ENCODE data around the gene ZNF438. TPM values are rescaled to one million over a fixed set of nuclear protein-coding genes. Genes with fewer than 3 reads are reported as not detected.

The ZNF438 gene
- total RNA-seq, 1 experiment from 2014 or later = 2.0 TPM

DNA sequence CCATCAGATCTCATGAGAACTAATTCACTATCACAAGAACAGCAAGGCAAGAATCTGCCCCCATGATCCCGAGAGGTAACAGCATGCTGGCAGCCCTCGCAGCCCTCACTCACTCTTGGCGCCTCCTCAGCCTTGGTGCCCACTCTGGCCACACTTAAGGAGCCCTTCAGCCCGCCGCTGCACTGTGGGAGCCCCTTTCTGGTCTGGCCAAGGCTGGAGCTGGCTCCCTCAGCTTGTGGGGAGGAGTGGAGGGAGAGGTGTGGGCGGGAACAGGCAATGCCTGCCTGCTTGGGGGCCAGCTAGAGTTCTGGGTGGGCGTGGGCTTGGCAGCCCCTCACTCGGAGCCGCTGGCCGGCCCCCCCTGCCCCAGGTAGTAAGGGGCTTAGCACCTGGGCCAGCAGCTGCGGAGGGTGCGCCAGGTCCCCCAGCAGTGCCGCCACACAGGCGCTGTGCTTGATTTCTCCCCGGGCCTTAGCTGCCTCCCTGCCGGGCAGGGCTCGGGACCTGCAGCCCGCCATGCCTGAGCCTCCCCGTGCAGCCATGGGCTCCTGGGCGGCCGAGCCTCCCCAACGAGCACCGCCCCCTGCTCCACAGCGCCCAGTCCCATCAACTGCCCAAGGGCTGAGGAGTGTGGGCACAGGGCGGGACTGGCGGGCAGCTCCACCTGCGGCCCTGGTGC lies 24.0 kb upstream of the ZNF438 start:
- intact Hi-C loops (cut with micrococcal nuclease; ENCODE audit: unreplicated experiment) (no loop called here), in situ Hi-C loops (cut with HindIII; ENCODE audit: low pct_unique_long_range_greater_than_20kb, low sequenced_read_pairs) (no loop called here)
- Histone ChIP-seq H3K4me3 (ENCODE audit: low read depth in 2 of 2, low read length in 2 of 2) (no peak overlapping the region), H3K27ac (ENCODE audit: low read length) (no peak overlapping the region), H3K9me3 (ENCODE audit: control insufficient read depth, insufficient read depth, low read depth, low read length) (peaks cover 7% of the 10 kb centered on the region; the same call in 1 of the 2 replicates), H3K27me3 (ENCODE audit: control insufficient read depth, insufficient read depth, low read length) (no peaks in the 10 kb centered on the region), H3K4me1 (ENCODE audit: control insufficient read depth, insufficient read depth, low read length) (no peaks in the 10 kb centered on the region), H3K36me3 (ENCODE audit: control insufficient read depth, insufficient read depth, low read length) (no peaks in the 10 kb centered on the region)
- DNase-seq (ENCODE audit: low read depth, low spot score) (no peak), ATAC-seq (no peak)
- BruUV-seq (replicated peaks) = no TSS peak
- TF ChIP-seq POLR2AphosphoS5 (IDR thresholded peaks at IDR 0.05; ENCODE audit: low read depth, low read length) = no peak
- TF ChIP-seq TCF7L2 (IDR thresholded peaks at IDR 0.05; ENCODE audit: low read depth, low read length) = no peak
- TF ChIP-seq, protein P1, sequence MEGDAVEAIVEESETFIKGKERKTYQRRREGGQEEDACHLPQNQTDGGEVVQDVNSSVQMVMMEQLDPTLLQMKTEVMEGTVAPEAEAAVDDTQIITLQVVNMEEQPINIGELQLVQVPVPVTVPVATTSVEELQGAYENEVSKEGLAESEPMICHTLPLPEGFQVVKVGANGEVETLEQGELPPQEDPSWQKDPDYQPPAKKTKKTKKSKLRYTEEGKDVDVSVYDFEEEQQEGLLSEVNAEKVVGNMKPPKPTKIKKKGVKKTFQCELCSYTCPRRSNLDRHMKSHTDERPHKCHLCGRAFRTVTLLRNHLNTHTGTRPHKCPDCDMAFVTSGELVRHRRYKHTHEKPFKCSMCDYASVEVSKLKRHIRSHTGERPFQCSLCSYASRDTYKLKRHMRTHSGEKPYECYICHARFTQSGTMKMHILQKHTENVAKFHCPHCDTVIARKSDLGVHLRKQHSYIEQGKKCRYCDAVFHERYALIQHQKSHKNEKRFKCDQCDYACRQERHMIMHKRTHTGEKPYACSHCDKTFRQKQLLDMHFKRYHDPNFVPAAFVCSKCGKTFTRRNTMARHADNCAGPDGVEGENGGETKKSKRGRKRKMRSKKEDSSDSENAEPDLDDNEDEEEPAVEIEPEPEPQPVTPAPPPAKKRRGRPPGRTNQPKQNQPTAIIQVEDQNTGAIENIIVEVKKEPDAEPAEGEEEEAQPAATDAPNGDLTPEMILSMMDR (IDR thresholded peaks at IDR 0.05) = no peak
- TF ChIP-seq, protein P2, sequence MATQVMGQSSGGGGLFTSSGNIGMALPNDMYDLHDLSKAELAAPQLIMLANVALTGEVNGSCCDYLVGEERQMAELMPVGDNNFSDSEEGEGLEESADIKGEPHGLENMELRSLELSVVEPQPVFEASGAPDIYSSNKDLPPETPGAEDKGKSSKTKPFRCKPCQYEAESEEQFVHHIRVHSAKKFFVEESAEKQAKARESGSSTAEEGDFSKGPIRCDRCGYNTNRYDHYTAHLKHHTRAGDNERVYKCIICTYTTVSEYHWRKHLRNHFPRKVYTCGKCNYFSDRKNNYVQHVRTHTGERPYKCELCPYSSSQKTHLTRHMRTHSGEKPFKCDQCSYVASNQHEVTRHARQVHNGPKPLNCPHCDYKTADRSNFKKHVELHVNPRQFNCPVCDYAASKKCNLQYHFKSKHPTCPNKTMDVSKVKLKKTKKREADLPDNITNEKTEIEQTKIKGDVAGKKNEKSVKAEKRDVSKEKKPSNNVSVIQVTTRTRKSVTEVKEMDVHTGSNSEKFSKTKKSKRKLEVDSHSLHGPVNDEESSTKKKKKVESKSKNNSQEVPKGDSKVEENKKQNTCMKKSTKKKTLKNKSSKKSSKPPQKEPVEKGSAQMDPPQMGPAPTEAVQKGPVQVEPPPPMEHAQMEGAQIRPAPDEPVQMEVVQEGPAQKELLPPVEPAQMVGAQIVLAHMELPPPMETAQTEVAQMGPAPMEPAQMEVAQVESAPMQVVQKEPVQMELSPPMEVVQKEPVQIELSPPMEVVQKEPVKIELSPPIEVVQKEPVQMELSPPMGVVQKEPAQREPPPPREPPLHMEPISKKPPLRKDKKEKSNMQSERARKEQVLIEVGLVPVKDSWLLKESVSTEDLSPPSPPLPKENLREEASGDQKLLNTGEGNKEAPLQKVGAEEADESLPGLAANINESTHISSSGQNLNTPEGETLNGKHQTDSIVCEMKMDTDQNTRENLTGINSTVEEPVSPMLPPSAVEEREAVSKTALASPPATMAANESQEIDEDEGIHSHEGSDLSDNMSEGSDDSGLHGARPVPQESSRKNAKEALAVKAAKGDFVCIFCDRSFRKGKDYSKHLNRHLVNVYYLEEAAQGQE (IDR thresholded peaks at IDR 0.05; ENCODE audit: insufficient read depth in 1 of 2, low read depth in 2 of 2, low read length in 1 of 2) = no peak
- TF ChIP-seq SIN3A (IDR thresholded peaks at IDR 0.05; ENCODE audit: borderline replicate concordance, insufficient read depth, low read depth, low read length) = no peak
- ChIA-PET POLR2A (no interaction called here), CTCF (interaction anchor here (0.5 kb wide), 1 partner anchor 1407 kb away, joined by 3 read pairs; no protein-coding TSS in a partner anchor)

- H3K27ac ChIP-seq (ENCODE audit: low read length) = no peak overlapping the region
- no peak overlapping the region for H3K4me3 ChIP-seq (ENCODE audit: low read depth in 2 of 2, low read length in 2 of 2)
- BruUV-seq (replicated peaks) = no TSS peak
- no peak for DNase-seq (ENCODE audit: low read depth, low spot score)
- no peak for ATAC-seq
- ChIA-PET POLR2A (no interaction called here), CTCF (no interaction called here)
- in situ Hi-C loops (cut with HindIII; ENCODE audit: low pct_unique_long_range_greater_than_20kb, low sequenced_read_pairs) = no loop called here
- peaks cover 7% of the 10 kb centered on the region; the same call in 1 of the 2 replicates for H3K9me3 ChIP-seq (ENCODE audit: control insufficient read depth, insufficient read depth, low read depth, low read length)
- H3K4me1 ChIP-seq (ENCODE audit: control insufficient read depth, insufficient read depth, low read length) = no peaks in the 10 kb centered on the region
- intact Hi-C loops (cut with micrococcal nuclease; ENCODE audit: unreplicated experiment) = no loop called here
- H3K36me3 ChIP-seq (ENCODE audit: control insufficient read depth, insufficient read depth, low read length) = no peaks in the 10 kb centered on the region
- no peaks in the 10 kb centered on the region for H3K27me3 ChIP-seq (ENCODE audit: control insufficient read depth, insufficient read depth, low read length)
- TF ChIP-seq, protein P2 (IDR thresholded peaks at IDR 0.05; ENCODE audit: insufficient read depth in 1 of 2, low read depth in 2 of 2, low read length in 1 of 2) = no peak
- TF ChIP-seq, protein P1 (IDR thresholded peaks at IDR 0.05) = no peak
- TF ChIP-seq POLR2AphosphoS5 (IDR thresholded peaks at IDR 0.05; ENCODE audit: low read depth, low read length) (no peak), SIN3A (IDR thresholded peaks at IDR 0.05; ENCODE audit: borderline replicate concordance, insufficient read depth, low read depth, low read length) (no peak), TCF7L2 (IDR thresholded peaks at IDR 0.05; ENCODE audit: low read depth, low read length) (no peak)
Observed at GRCh38 chr10:31051703-31052102, 20.0 kb upstream of the ZNF438 start.

All from Panc1 (cell line).